AG10803 (cell line): ENCODE data around the gene SEH1L.
"Not testable (repeated sequence)": the region's sequence is repeated elsewhere in the genome, so short reads cannot be mapped to it uniquely, and the experiment has no call there.

Experiments
- DNase-seq: peaks from one replicate; pipeline ENCODE4 v3.0.0; 2010; ENCODE audit warnings: low read depth
- H3K4me3 ChIP-seq: 2 replicates; pipeline ENCODE4 v1.5.1; 2011; ENCODE audit warnings: mild to moderate bottlenecking, low read length, control low read depth
- TF ChIP-seq, protein P1 (sequence below): conservative IDR thresholded peaks from 2 replicates; pipeline ENCODE4 v1.5.1; 2011; ENCODE audit warnings: mild to moderate bottlenecking, low read length, control low read depth, inconsistent platforms

Gene SEH1L, protein sequence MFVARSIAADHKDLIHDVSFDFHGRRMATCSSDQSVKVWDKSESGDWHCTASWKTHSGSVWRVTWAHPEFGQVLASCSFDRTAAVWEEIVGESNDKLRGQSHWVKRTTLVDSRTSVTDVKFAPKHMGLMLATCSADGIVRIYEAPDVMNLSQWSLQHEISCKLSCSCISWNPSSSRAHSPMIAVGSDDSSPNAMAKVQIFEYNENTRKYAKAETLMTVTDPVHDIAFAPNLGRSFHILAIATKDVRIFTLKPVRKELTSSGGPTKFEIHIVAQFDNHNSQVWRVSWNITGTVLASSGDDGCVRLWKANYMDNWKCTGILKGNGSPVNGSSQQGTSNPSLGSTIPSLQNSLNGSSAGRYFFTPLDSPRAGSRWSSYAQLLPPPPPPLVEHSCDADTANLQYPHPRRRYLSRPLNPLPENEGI

DNA sequence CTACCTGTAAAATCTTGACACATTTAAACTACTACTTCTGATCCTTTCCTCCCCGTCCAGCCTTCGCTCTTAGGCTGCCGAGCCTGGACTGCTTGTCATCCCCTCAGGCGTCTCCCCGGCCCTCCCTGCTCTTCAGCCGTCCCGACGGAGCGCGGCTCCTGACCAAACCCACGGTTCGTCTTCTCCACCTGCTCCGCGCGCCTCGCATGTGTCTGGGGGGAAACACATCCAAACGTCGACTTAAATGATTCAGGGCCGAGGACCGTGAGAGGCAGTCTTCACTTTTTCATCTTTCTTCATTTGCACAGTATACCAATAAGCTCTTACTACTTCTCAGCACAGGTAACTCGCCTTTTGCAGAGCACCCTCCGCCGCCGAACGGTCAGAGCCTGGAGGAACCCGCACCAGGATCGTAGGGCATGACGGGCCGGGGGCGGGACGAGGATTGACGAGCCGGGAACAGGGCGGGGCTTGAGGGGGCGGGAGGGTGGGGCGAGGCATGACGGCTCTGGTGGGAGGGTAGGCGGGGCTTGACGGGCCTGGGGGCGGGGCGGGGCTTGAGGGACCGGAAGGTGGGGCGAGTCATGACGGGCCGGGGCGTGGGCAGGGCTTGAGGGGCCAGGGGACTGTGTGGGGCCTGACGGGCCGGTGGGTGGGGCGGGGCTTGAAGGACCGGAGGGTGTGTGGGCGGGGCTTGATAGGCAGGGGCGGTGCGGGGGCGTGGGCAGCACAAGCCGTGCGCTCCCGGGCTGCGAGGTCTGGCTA, at the start of gene SEH1L:
Gene SEH1L (plus strand): TSS at position 727 of the 765 bp plus-strand sequence. CDS start 111 bp downstream, outside the sequence.
- peak; percentile 98 for DNase-seq
- H3K4me3 ChIP-seq = peak within 1 kb of the TSS; percentile 99
- TF ChIP-seq, protein P1, sequence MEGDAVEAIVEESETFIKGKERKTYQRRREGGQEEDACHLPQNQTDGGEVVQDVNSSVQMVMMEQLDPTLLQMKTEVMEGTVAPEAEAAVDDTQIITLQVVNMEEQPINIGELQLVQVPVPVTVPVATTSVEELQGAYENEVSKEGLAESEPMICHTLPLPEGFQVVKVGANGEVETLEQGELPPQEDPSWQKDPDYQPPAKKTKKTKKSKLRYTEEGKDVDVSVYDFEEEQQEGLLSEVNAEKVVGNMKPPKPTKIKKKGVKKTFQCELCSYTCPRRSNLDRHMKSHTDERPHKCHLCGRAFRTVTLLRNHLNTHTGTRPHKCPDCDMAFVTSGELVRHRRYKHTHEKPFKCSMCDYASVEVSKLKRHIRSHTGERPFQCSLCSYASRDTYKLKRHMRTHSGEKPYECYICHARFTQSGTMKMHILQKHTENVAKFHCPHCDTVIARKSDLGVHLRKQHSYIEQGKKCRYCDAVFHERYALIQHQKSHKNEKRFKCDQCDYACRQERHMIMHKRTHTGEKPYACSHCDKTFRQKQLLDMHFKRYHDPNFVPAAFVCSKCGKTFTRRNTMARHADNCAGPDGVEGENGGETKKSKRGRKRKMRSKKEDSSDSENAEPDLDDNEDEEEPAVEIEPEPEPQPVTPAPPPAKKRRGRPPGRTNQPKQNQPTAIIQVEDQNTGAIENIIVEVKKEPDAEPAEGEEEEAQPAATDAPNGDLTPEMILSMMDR = no peak

DNA sequence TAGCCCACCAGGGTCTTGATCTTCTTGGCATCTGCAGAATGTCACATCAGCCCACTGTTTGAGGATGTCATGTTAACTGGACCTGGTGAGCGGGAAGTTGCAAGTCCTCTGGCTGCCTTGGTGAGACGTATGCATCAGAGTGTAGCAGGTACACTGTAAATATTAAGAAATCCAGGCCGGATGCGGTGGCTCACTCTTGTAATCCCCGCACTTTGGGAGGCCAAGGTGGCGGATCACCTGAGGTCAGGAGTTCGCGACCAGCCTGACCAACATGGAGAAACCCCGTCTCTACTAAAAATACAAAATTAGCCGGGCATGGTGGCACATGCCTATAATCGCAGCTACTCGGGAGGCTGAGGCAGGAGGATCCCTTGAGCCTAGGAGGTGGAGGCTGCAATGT, 46.6 kb upstream of the SEH1L start:
- H3K4me3 ChIP-seq, DNase-seq: not testable (repeated sequence)

DNA sequence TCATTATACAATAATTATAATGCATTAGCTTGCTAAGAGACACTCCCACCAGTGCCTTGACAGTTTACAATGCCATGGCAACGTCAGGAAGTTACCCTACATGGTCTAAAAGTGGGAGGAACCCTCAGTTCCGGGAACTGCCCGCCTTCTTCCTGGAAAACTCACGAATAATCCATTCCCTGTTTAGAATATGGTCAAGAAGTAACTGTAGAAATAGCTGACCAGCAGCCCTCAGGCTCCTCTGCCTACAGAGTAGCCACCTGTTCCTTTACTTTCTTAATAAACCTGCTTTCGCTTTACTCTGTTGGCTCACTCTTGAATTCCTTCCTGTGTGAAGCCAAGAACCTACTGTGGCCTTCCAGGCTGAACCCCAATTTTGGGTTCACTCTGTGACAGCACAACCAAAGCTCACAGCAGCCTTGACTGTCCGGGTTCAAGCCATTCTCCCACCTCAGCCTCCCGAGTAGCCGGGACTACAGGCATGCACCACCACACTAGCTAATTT, 43.7 kb upstream of the SEH1L start:
- DNase-seq = no peak
- TF ChIP-seq, protein P1 = no peak
- H3K4me3 ChIP-seq = no peak overlapping the region

DNA sequence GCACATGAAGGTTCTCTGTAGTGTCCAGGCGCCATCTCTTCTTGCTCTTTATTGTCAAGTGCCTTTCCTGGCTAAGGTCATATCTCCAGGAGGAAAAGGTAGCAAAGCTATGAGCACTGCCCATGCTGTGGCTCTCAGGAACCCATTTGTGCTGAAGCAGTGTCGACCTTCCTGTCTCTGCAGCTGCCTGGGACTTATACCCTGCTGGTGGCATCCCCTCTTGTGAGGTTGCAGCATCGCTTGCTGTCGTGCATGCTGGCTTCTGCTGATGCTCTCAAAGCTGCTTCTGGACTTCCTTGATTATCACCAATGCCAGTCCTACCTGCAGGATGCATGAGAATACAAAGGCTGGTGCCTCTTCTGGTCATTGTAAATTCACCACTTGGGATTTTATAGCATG, 41.7 kb upstream of the SEH1L start:
- TF ChIP-seq, protein P1 = no peak
- DNase-seq = no peak
- H3K4me3 ChIP-seq = no peak overlapping the region

DNA sequence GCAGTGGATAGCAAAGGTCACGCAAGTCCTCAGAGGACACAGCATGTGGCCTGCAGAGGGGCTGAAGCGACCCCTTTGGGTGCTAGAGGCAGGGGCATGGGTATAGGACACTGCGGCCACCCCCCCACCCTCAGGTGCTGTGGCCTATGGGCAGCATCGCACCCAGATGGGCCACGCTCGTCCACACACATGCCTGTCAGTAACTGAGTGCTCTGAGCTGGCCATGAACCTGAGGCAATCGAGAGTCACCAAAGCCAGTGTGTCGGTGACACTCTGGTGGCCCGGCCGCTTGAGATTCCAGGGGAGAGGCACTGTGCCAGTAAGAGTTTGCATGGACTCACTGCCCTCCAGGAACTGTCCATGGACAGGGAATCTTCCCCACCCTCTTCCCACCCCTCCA, 41.0 kb upstream of the SEH1L start:
- TF ChIP-seq, protein P1 = no peak
- no peak for DNase-seq
- H3K4me3 ChIP-seq = no peak overlapping the region

DNA sequence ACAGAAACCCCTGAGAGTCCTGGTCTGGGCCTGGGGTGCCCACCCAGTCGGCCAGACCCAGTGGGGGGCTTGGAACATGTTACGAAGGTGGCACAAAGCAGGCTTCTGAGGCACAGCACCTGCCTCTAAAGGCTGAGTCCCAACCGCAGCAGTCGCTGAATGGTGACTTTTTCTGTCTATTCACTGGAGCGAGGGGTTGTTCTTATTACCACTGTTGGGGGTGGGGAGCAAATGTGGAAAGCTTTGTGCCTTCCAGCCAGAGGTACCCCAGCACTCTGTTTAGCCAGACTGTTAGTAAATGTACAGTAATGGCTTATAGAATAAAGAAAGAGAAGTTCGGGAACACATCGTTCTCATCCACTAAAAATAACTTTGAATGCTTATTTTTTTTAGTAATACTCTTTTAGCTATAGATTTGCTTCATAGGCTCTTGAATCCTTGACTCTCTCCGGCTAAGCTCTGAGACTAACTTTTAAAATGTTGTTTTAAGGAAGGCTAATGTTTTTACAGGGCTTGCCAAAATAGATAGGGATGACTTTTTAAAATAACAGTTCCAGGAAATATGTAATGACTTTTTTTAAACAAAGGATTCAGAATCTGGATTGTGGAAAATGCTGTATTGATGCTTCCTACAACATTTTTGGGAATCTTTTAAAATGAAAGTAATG, 40.4 kb upstream of the SEH1L start:
- TF ChIP-seq, protein P1 = no peak
- no peak for DNase-seq
- no peak overlapping the region for H3K4me3 ChIP-seq

DNA sequence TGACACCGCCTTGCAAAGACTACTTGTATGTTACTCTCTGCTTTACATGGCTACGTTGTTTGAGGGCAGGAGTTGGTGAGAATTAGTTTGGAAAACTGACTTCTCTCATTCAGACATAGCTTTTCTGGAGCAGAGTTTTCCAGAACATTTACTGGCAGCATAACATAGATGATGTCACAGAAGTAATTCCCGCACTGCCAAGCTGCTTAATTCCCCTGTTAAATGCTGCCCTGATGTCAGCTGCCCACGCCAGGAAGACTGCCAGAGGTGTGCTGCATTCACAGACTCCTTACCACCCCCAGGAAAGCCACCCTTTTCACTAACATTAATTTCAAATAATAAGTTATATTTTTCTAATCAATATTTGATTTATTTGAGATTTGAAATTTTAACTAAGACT, 39.1 kb upstream of the SEH1L start:
- no peak overlapping the region for H3K4me3 ChIP-seq
- DNase-seq = no peak
- TF ChIP-seq, protein P1 = no peak
